Measurements from ENCODE around the gene RAB9A. TPM values are rescaled to one million over a fixed set of nuclear protein-coding genes. Genes with fewer than 3 reads are reported as not detected.

RAB9A gene
- total and polyA plus RNA-seq, 9 of the 15 experiments (the other 6 are each of a cell fraction or from before 2014, with no cell fraction given), result 13.5 to 20.8 (median 17.7) TPM

DNA sequence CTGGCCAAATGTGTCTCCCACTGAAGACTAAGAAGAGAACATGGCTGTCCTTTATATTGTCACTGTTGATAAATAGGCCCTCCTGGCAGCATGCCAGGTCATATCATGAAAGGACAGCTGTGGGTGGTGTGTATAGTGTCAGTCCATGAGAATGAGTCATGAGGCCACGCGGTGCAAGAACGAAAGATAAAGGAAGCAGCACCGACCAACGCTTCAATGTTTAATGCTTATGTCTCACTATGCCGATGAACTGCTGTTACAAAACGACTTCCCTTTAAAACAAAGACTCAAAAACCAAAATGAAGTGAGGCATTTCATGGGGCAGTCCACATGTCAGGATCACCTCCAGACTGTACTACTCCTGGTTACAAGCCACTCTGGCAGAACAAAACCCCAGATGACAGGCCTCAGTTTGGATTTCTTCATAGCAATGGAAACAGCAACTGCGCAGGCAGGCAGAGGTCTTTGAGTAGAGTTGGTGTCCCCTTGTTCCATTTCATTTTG, 41.2 kb upstream of the RAB9A start (continued):
- TF ChIP-seq ZFX (CRISPR knock-in tag; IDR thresholded peaks at IDR 0.05) (peak; percentile 69), KLF13 (tag; IDR thresholded peaks at IDR 0.05; ENCODE audit: borderline replicate concordance, low read depth) (no peak), NUFIP1 (IDR thresholded peaks at IDR 0.05; ENCODE audit: partially characterized antibody) (no peak), ZC3H4 (CRISPR knock-in tag; IDR thresholded peaks at IDR 0.05; ENCODE audit: borderline replicate concordance) (no peak), PHF8 (IDR thresholded peaks at IDR 0.05; ENCODE audit: borderline replicate concordance, low read length) (peak; percentile 26; the same call in 1 of the 2 replicates), LARP7 (IDR thresholded peaks at IDR 0.05) (no peak), FOS (IDR thresholded peaks at IDR 0.05; ENCODE audit: extremely low read depth, insufficient read length) (peak; percentile 72), CC2D1A (IDR thresholded peaks at IDR 0.05) (0 out of 2 replicates have a peak, but pooled peaks have one; percentile 62), PTRF (tag; IDR thresholded peaks at IDR 0.05) (0 out of 2 replicates have a peak, but pooled peaks have one; percentile 14), HMG20B (CRISPR knock-in tag; IDR thresholded peaks at IDR 0.05) (no peak), CTBP1 (IDR thresholded peaks at IDR 0.05; ENCODE audit: borderline replicate concordance) (peak; percentile 48; the same call in 1 of the 2 replicates), KDM4B (IDR thresholded peaks at IDR 0.05; ENCODE audit: borderline replicate concordance in 2 of 2, low read depth in 1 of 2) (no peak), GATAD2A (IDR thresholded peaks at IDR 0.05) (no peak), SRSF1 (IDR thresholded peaks at IDR 0.05; ENCODE audit: low read depth, low read length) (no peak), MTF1 (CRISPR knock-in tag; IDR thresholded peaks at IDR 0.05; ENCODE audit: borderline replicate concordance) (no peak), ZNF143 (CRISPR knock-in tag; IDR thresholded peaks at IDR 0.05) (no peak), ETV1 (tag; conservative IDR thresholded peaks at IDR 0.05; ENCODE audit: low read depth) (0 out of 2 replicates have a peak, but pooled peaks have one; percentile 25), ZNF175 (CRISPR knock-in tag; IDR thresholded peaks at IDR 0.05; ENCODE audit: low read depth) (peak; percentile 55; the same call in 1 of the 2 replicates), TSC22D4 (tag; IDR thresholded peaks at IDR 0.05) (no peak), BRD4 (IDR thresholded peaks at IDR 0.05) (peak; percentile 57; the same call in 1 of the 2 replicates), HMGN3 (IDR thresholded peaks at IDR 0.05; ENCODE audit: borderline replicate concordance, extremely low read depth, insufficient read length, low read depth, low read length) (peak; percentile 81), TCFL5 (CRISPR knock-in tag; conservative IDR thresholded peaks at IDR 0.05) (no peak), WHSC1 (IDR thresholded peaks at IDR 0.05; ENCODE audit: low read length) (no peak), NFRKB (IDR thresholded peaks at IDR 0.05; ENCODE audit: low read depth) (peak; percentile 84; the same call in 1 of the 2 replicates), ZNF75A (CRISPR knock-in tag; IDR thresholded peaks at IDR 0.05) (no peak; the same call in 1 of the 2 replicates)
- TF ChIP-seq, protein P1, sequence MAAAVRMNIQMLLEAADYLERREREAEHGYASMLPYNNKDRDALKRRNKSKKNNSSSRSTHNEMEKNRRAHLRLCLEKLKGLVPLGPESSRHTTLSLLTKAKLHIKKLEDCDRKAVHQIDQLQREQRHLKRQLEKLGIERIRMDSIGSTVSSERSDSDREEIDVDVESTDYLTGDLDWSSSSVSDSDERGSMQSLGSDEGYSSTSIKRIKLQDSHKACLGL (CRISPR knock-in tag; IDR thresholded peaks at IDR 0.05; ENCODE audit: borderline replicate concordance, poor library complexity, severe bottlenecking), result no peak
- TF ChIP-seq, protein P2, sequence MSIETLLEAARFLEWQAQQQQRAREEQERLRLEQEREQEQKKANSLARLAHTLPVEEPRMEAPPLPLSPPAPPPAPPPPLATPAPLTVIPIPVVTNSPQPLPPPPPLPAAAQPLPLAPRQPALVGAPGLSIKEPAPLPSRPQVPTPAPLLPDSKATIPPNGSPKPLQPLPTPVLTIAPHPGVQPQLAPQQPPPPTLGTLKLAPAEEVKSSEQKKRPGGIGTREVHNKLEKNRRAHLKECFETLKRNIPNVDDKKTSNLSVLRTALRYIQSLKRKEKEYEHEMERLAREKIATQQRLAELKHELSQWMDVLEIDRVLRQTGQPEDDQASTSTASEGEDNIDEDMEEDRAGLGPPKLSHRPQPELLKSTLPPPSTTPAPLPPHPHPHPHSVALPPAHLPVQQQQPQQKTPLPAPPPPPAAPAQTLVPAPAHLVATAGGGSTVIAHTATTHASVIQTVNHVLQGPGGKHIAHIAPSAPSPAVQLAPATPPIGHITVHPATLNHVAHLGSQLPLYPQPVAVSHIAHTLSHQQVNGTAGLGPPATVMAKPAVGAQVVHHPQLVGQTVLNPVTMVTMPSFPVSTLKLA (conservative IDR thresholded peaks at IDR 0.05), result peak; percentile 85 to 91
